NCI-H146 treated with DMSO at 0.1 percent for 48 hours (cell line): Measurements from ENCODE around the gene HOXB3.

ENCODE experiments used
- DNase-seq: peaks from one replicate; lab custom pipeline; 2025; ENCODE audit not compliant: unreplicated experiment; lab: John Stamatoyannopoulos, UW

Gene HOXB3

GRCh38 chr17:48600244-48601098, 10.4 kb upstream of the HOXB3 start:
- DNase-seq = no peak

- DNase-seq = no peak
These were observed 9.3 kb upstream of the HOXB3 start for GRCh38 chr17:48599354-48599753.

GRCh38 chr17:48598736-48599135, 8.7 kb upstream of the HOXB3 start:
- no peak for DNase-seq

- DNase-seq = peak; percentile 19
These were observed 8.0 kb upstream of the HOXB3 start for GRCh38 chr17:48597778-48598631.

- no peak for DNase-seq
These were observed 7.4 kb upstream of the HOXB3 start for GRCh38 chr17:48597528-48597777.

- DNase-seq = no peak
These were observed 6.9 kb upstream of the HOXB3 start for GRCh38 chr17:48596735-48597527.

GRCh38 chr17:48596000-48596734, 6.1 kb upstream of the HOXB3 start:
- DNase-seq = no peak

- DNase-seq = no peak
These were observed 5.4 kb upstream of the HOXB3 start for GRCh38 chr17:48595278-48595999.

GRCh38 chr17:48594538-48595277, 4.7 kb upstream of the HOXB3 start:
- no peak for DNase-seq

- peak; percentile 87 for DNase-seq
These were observed 3.9 kb upstream of the HOXB3 start for GRCh38 chr17:48593840-48594537.

- peak; percentile 64 for DNase-seq
These were observed 3.2 kb upstream of the HOXB3 start, which contains the start of gene HOXB5 for GRCh38 chr17:48593126-48593829. Gene HOXB5, minus strand, starts transcription at chr17:48593779. Its CDS starts 97 bp downstream, at chr17:48593682.

GRCh38 chr17:48592577-48592976, 2.5 kb upstream of the HOXB3 start:
- DNase-seq = no peak

GRCh38 chr17:48592057-48592514, 2.0 kb upstream of the HOXB3 start:
- DNase-seq = no peak

GRCh38 chr17:48591255-48592056, 1.4 kb upstream of the HOXB3 start:
- DNase-seq = no peak

- no peak for DNase-seq
These were observed 643 bp upstream of the HOXB3 start for GRCh38 chr17:48590607-48591161.

GRCh38 chr17:48589060-48589830, 796 bp downstream of the HOXB3 start:
- DNase-seq = no peak
